Mucosa of rectum (tissue), 2 donors: ENCODE measurements around the gene GSKIP.

Experiments
- H3K27ac ChIP-seq, 2 donors: one replicate each; pipeline ENCODE4 v1.7.0; 2013; ENCODE audit warnings: inconsistent platforms in 2 of 2, low read depth in 2 of 2, low read length in 2 of 2
- H3K27me3 ChIP-seq, 2 donors: one replicate each; pipeline ENCODE4 v1.7.0; 2013; ENCODE audit warnings: low read length in 2 of 2; ENCODE audit not compliant: control insufficient read depth in 2 of 2, insufficient read depth in 2 of 2
- H3K36me3 ChIP-seq, 2 donors: one replicate each; pipeline ENCODE4 v1.7.0; 2013; ENCODE audit warnings: low read length in 2 of 2; ENCODE audit not compliant: control insufficient read depth in 2 of 2, insufficient read depth in 2 of 2
- H3K4me1 ChIP-seq, 2 donors: one replicate each; pipeline ENCODE4 v1.7.0; 2013; ENCODE audit warnings: low read length in 2 of 2, mild to moderate bottlenecking in 1 of 2; ENCODE audit not compliant: control insufficient read depth in 2 of 2, insufficient read depth in 2 of 2
- H3K4me3 ChIP-seq, 2 donors: one replicate each; pipeline ENCODE4 v1.7.0; 2013; ENCODE audit warnings: low read length in 2 of 2
- H3K9ac ChIP-seq, 2 donors: one replicate each; pipeline ENCODE4 v1.7.0; 2013; ENCODE audit warnings: low read length in 2 of 2, low read depth in 1 of 2, mild to moderate bottlenecking in 1 of 2
- H3K9me3 ChIP-seq, 2 donors: one replicate each; pipeline ENCODE4 v1.7.0; 2013; ENCODE audit warnings: low read length in 2 of 2; ENCODE audit not compliant: control insufficient read depth in 2 of 2
- donor health status: healthy.
- donor health status: Normal muscosa, but diverticular disease.

The GSKIP gene

GRCh38 chr14:96373538-96373937 lies 10.2 kb downstream of the GSKIP start:
- H3K27me3 ChIP-seq: no peaks in the 10 kb centered on the region
- peaks cover 2 to 6% of the 10 kb centered on the region in 2 donors for H3K4me1 ChIP-seq
- H3K9me3 ChIP-seq: peaks cover 0 to 2% of the 10 kb centered on the region in 2 donors
- H3K9ac ChIP-seq: no peak overlapping the region
- H3K36me3 ChIP-seq: peaks cover 0 to 2% of the 10 kb centered on the region in 2 donors
- H3K27ac ChIP-seq: no peak overlapping the region
- no peak overlapping the region for H3K4me3 ChIP-seq

DNA sequence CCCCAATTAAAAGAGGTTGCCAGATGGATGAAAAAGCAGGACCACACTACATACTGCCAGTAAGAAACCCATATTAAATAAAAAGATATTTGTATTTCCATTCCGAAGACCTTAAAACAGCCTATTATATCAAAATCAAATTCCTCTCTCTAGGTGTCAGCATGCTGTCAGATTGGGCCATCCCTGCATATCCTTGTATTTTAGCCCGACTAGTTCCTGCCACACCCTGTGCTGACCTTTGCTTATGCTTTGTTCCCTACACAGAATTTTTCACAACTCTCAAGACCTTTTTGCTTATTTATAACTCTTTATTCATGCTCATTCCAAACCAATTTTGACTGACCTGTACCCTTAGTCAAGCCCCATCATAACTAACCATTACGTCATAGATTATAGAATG lies 12.8 kb downstream of the GSKIP start:
- Histone ChIP-seq H3K9ac (no peak overlapping the region), H3K27ac (peak overlapping the region; percentile 22 to 61), H3K4me3 (peak overlapping the region in 1 of 2 donors; percentile 2), H3K27me3 (no peaks in the 10 kb centered on the region), H3K9me3 (no peaks in the 10 kb centered on the region), H3K4me1 (peaks cover 2 to 6% of the 10 kb centered on the region in 2 donors), H3K36me3 (peaks cover 0 to 2% of the 10 kb centered on the region in 2 donors)

DNA sequence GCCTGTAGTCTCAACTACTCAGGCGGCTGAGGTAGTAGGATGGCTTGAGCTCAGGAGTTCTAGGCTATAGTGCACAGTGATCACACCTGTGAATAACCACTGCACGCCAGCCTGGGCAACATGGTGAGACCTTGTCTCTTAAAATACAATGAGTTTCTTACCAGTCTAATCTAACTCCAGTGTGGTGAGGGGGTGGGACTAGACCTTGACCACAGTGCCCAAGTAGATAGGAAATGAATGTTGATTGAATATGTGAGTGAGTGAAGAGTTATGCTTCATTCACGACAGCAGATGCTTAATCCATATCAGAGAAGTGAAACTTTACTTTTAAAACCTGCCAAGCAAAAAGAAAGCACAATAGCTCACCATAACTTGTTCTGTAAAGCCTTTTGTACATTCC lies 17.4 kb downstream of the GSKIP start:
- peaks cover 2 to 6% of the 10 kb centered on the region in 2 donors for H3K4me1 ChIP-seq
- H3K27me3 ChIP-seq: no peaks in the 10 kb centered on the region
- peaks cover 18 to 20% of the 10 kb centered on the region in 2 donors for H3K36me3 ChIP-seq
- H3K4me3 ChIP-seq: no peak overlapping the region
- H3K27ac ChIP-seq: no peak overlapping the region
- no peaks in the 10 kb centered on the region for H3K9me3 ChIP-seq
- no peak overlapping the region for H3K9ac ChIP-seq

DNA sequence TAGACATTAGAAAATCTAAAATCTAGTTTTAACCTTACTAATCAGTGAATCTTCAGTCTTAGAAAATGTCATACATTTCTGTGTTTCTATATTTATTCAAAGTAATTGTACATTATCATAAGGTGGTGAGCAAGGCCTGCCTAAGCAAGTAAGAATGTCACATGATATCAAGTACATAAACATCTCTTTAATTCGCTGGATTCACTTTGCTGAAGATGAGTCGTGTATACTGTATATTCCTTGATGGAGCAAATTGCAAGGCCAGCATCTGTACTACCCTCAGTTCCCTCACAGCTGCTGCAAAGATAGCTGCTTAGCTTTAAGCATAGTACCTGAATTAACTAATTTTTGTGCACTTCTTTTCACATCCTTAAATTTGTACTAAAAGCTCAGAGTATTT lies 20.1 kb downstream of the GSKIP start:
- no peaks in the 10 kb centered on the region for H3K27me3 ChIP-seq
- peaks cover 30 to 32% of the 10 kb centered on the region in 2 donors for H3K36me3 ChIP-seq
- H3K4me3 ChIP-seq: no peak overlapping the region
- no peak overlapping the region for H3K27ac ChIP-seq
- no peaks in the 10 kb centered on the region for H3K4me1 ChIP-seq
- H3K9ac ChIP-seq: no peak overlapping the region
- no peaks in the 10 kb centered on the region for H3K9me3 ChIP-seq

- H3K27ac ChIP-seq: no peak overlapping the region
- no peaks in the 10 kb centered on the region for H3K9me3 ChIP-seq
- no peak overlapping the region for H3K4me3 ChIP-seq
- H3K4me1 ChIP-seq: no peaks in the 10 kb centered on the region
- peaks cover 30 to 32% of the 10 kb centered on the region in 2 donors for H3K36me3 ChIP-seq
- no peaks in the 10 kb centered on the region for H3K27me3 ChIP-seq
- H3K9ac ChIP-seq: no peak overlapping the region
Observed at GRCh38 chr14:96384053-96384452, 20.7 kb downstream of the GSKIP start.

DNA sequence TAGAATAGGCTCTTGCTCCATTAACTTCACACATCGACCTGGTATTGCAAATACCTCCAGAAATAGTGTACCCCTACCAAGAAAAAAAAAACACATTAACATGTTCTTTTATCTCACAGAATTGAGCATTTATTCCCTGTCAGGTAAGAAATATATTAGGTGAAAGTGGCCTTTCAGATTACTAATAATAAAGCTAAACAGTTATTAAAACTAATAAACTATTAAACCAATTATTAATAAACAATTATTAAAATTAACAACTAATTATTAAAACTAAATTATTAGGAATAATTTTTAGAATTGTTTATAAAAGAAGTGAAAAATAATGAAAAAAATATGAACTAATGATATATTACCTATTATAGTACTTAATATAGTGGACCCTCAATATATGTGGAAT lies 21.4 kb downstream of the GSKIP start:
- no peaks in the 10 kb centered on the region for H3K27me3 ChIP-seq
- H3K27ac ChIP-seq: no peak overlapping the region
- H3K9ac ChIP-seq: no peak overlapping the region
- peaks cover 30 to 32% of the 10 kb centered on the region in 2 donors for H3K36me3 ChIP-seq
- no peaks in the 10 kb centered on the region for H3K9me3 ChIP-seq
- H3K4me1 ChIP-seq: no peaks in the 10 kb centered on the region
- H3K4me3 ChIP-seq: no peak overlapping the region

DNA sequence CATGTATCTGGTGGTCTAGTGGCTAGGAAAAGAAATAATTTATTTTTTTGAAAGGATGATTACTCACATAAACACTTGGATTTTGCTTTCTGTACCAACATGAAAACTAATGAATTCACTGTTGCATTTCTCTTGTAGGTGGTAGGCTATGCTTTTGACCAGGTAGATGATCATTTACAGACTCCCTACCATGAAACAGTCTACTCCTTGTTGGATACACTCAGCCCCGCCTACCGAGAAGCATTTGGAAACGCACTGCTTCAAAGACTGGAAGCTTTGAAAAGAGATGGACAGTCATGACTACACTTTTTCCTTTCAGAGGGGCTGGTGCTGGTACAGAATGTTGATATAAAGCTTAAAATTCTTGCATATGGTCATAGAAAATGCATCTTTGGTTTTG lies 22.1 kb downstream of the GSKIP start:
- no peak overlapping the region for H3K4me3 ChIP-seq
- H3K27me3 ChIP-seq: no peaks in the 10 kb centered on the region
- H3K4me1 ChIP-seq: no peaks in the 10 kb centered on the region
- H3K9me3 ChIP-seq: no peaks in the 10 kb centered on the region
- H3K9ac ChIP-seq: no peak overlapping the region
- peaks cover 30 to 32% of the 10 kb centered on the region in 2 donors for H3K36me3 ChIP-seq
- no peak overlapping the region for H3K27ac ChIP-seq

DNA sequence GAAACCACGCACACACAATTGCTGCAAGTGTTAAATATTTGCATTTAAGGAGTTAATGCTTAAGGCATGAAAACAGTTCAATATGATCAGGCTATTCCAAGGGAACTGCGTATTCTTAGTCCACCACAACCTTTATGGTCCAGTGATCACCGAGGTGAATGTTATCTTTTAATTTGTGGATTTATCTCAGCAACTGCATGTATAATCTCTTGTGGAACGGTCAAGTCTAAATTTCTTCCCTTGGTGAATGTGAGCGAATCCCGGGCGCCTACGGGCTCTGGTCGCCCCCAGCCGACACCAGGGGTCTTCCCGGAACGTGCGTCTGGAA lies 27.6 kb downstream of the GSKIP start:
- Histone ChIP-seq H3K27ac (peak overlapping the region in 1 of 2 donors; percentile 81), H3K4me3 (peak overlapping the region; percentile 80 to 89), H3K9ac (peak overlapping the region; percentile 68 to 76), H3K4me1 (peaks cover 8 to 9% of the 10 kb centered on the region in 2 donors), H3K9me3 (no peaks in the 10 kb centered on the region), H3K27me3 (no peaks in the 10 kb centered on the region), H3K36me3 (peaks cover 10% of the 10 kb centered on the region in 2 donors)

GRCh38 chr14:96391293-96392118 lies 28.2 kb downstream of the GSKIP start:
- Histone ChIP-seq H3K9ac (peak overlapping the region; percentile 68 to 87), H3K36me3 (peaks cover 4 to 9% of the 10 kb centered on the region in 2 donors), H3K27ac (peak overlapping the region; percentile 80 to 84), H3K4me3 (peak overlapping the region; percentile 80 to 89), H3K27me3 (no peaks in the 10 kb centered on the region), H3K4me1 (peaks cover 8 to 9% of the 10 kb centered on the region in 2 donors), H3K9me3 (no peaks in the 10 kb centered on the region)

DNA sequence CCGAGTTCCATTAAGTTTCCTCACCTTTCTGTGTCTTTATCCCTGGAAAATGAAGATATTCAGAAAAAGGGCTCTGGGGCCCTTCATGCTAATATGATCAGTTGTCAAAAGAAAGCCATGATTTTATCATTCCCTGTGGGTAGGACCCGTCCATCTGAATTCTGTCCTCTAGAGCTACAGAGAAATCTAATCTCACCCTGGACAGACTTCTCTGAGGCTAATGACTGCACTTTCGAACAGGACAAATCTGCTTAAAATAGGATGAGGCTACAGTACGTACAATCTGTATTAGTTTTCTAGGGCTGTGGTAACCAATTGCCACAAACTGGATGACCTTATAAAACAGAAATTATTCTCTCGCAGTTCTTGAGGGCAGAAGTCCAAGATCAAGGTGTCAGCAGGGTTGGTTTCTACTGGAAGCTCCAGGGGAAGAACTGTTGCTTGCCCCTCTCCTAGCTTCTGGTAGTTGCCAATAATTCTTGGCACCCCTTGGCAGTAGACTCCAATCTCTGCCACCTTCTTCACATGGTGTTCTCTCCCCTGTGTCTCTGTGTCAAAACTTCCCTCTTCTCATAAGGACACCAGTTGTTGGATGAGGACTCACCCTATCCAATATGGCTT lies 29.9 kb downstream of the GSKIP start:
- Histone ChIP-seq H3K9ac (no peak overlapping the region), H3K27me3 (no peaks in the 10 kb centered on the region), H3K4me1 (peaks cover 8 to 9% of the 10 kb centered on the region in 2 donors), H3K36me3 (no peaks in the 10 kb centered on the region), H3K4me3 (peak overlapping the region in 1 of 2 donors; percentile 82), H3K27ac (no peak overlapping the region), H3K9me3 (no peaks in the 10 kb centered on the region)
